Measurements from ENCODE around the gene RPN1. TPM values are rescaled to one million over a fixed set of nuclear protein-coding genes. Genes with fewer than 3 reads are reported as not detected.

The RPN1 gene
- total RNA-seq, 4 donors from 2014 or later: 197 to 219 (median 212) TPM

GRCh38 chr3:128617270-128617556 is 33.4 kb downstream of the RPN1 start:
- DNase-seq (no peak), ATAC-seq (no peak)
- Histone ChIP-seq H3K36me3 (peaks cover 7 to 36% of the 10 kb centered on the region in 2 donors), H3K27ac (peak overlapping the region; percentile 85 to 95 (median 90)), H3K27me3 (no peaks in the 10 kb centered on the region), H3K4me3 (peak overlapping the region; percentile 49 to 96 (median 82)), H3K4me1 (peaks cover 19 to 20% of the 10 kb centered on the region in 2 donors), H3K9me3 (no peaks in the 10 kb centered on the region)
- in situ Hi-C loops (cut with MboI; ENCODE audit: low sequenced_read_pairs in 4 of 4): loop anchor here in 2 of 4 donors (10.0 to 25.0 kb wide), 2 partner anchors 178 to 530 kb away; no protein-coding TSS in a partner anchor
- intact Hi-C loops (cut with DNase I; ENCODE audit: low total_unique reads): loop anchor here (1.0 to 5.0 kb wide), 4 partner anchors 33 to 178 kb away; partner anchors contain the start of genes RAB7A and RPN1
- TF ChIP-seq POLR2A (IDR thresholded peaks at IDR 0.05): no peak
- no peak for TF ChIP-seq CTCF (IDR thresholded peaks at IDR 0.05 in 4 of 5, conservative IDR thresholded peaks at IDR 0.05 in 1 of 5)

- peak overlapping the region; percentile 85 to 95 (median 90) for H3K27ac ChIP-seq
Observed at GRCh38 chr3:128616516-128617269, 33.9 kb downstream of the RPN1 start.

GRCh38 chr3:128614076-128614475 is 36.5 kb downstream of the RPN1 start:
- in situ Hi-C loops (cut with MboI; ENCODE audit: low sequenced_read_pairs in 4 of 4): loop anchor here in 2 of 4 donors (10.0 to 25.0 kb wide), 2 partner anchors 181 to 527 kb away; no protein-coding TSS in a partner anchor
- intact Hi-C loops (cut with DNase I; ENCODE audit: low total_unique reads): no loop called here
- TF ChIP-seq CTCF (IDR thresholded peaks at IDR 0.05 in 4 of 5, conservative IDR thresholded peaks at IDR 0.05 in 1 of 5): no peak
- TF ChIP-seq POLR2A (IDR thresholded peaks at IDR 0.05): no peak

More at GRCh38 chr3:128616516-128617269, 33.9 kb downstream of the RPN1 start:
- peaks cover 19 to 20% of the 10 kb centered on the region in 2 donors for H3K4me1 ChIP-seq
- in situ Hi-C loops (cut with MboI; ENCODE audit: low sequenced_read_pairs in 4 of 4) (loop anchor here in 2 of 4 donors (10.0 to 25.0 kb wide), 2 partner anchors 178 to 529 kb away; no protein-coding TSS in a partner anchor), intact Hi-C loops (cut with DNase I; ENCODE audit: low total_unique reads) (loop anchor here (1.0 to 5.0 kb wide), 4 partner anchors 34 to 178 kb away; partner anchors contain the start of genes RAB7A and RPN1)
- ATAC-seq (no peak), DNase-seq (no peak)
- peak overlapping the region in 3 of 4 donors; percentile 49 to 96 (median 73) for H3K4me3 ChIP-seq
- no peak for TF ChIP-seq CTCF (IDR thresholded peaks at IDR 0.05 in 4 of 5, conservative IDR thresholded peaks at IDR 0.05 in 1 of 5)
- TF ChIP-seq POLR2A (IDR thresholded peaks at IDR 0.05): no peak
- H3K36me3 ChIP-seq: peaks cover 7 to 31% of the 10 kb centered on the region in 2 donors
- no peaks in the 10 kb centered on the region for H3K9me3 ChIP-seq
- H3K27me3 ChIP-seq: no peaks in the 10 kb centered on the region

GRCh38 chr3:128613083-128613829 is 37.4 kb downstream of the RPN1 start:
- intact Hi-C loops (cut with DNase I; ENCODE audit: low total_unique reads): no loop called here
- H3K4me1 ChIP-seq: peaks cover 6 to 15% of the 10 kb centered on the region in 2 donors
- no peaks in the 10 kb centered on the region for H3K36me3 ChIP-seq
- in situ Hi-C loops (cut with MboI; ENCODE audit: low sequenced_read_pairs in 4 of 4): loop anchor here in 2 of 4 donors (10.0 to 25.0 kb wide), 2 partner anchors 182 to 526 kb away; no protein-coding TSS in a partner anchor
- H3K9me3 ChIP-seq: no peaks in the 10 kb centered on the region
- DNase-seq (no peak), ATAC-seq (no peak)
- no peak overlapping the region for H3K27ac ChIP-seq
- no peaks in the 10 kb centered on the region for H3K27me3 ChIP-seq
- H3K4me3 ChIP-seq: no peak overlapping the region
- TF ChIP-seq POLR2A (IDR thresholded peaks at IDR 0.05): no peak
- TF ChIP-seq CTCF (IDR thresholded peaks at IDR 0.05 in 4 of 5, conservative IDR thresholded peaks at IDR 0.05 in 1 of 5): no peak

More at GRCh38 chr3:128614076-128614475, 36.5 kb downstream of the RPN1 start:
- H3K36me3 ChIP-seq: peaks cover 0 to 4% of the 10 kb centered on the region in 2 donors
- no peaks in the 10 kb centered on the region for H3K9me3 ChIP-seq
- DNase-seq (no peak), ATAC-seq (no peak)
- peaks cover 14 to 17% of the 10 kb centered on the region in 2 donors for H3K4me1 ChIP-seq
- no peaks in the 10 kb centered on the region for H3K27me3 ChIP-seq
- H3K4me3 ChIP-seq: no peak overlapping the region
- H3K27ac ChIP-seq: no peak overlapping the region

Data from gastrocnemius medialis (tissue), 4 donors.